Prostate gland (tissue), 2 donors: Measurements from ENCODE around the gene ANKMY1. TPM values are rescaled to one million over a fixed set of nuclear protein-coding genes. Genes with fewer than 3 reads are reported as not detected.

Experiments used
- DNase-seq: peaks from one replicate; pipeline ENCODE4 v3.0.0-alpha.2; 2019; ENCODE audit warnings: low spot score
- H3K27ac ChIP-seq, 2 donors: fragments of 200-600 bp; sonication (generic); 2 replicates each; pipeline ENCODE4 v1.5.1; 2017 to 2019
- H3K27me3 ChIP-seq: fragments of 200-600 bp; sonication (generic); replicated peaks from 2 replicates; pipeline ENCODE4 v1.5.1; 2019; ENCODE audit not compliant: insufficient read depth
- H3K36me3 ChIP-seq, 2 donors: fragments of 200-600 bp; sonication (generic); 1 replicate in 1 of 2; 2 replicates in 1 of 2; pipeline versions ENCODE4 v1.5.1 to v1.8.1; 2017 to 2019
- H3K4me1 ChIP-seq: fragments of 200-600 bp; sonication (generic); replicated peaks from 2 replicates; pipeline ENCODE4 v1.5.1; 2019
- H3K4me3 ChIP-seq, 2 donors: fragments of 200-600 bp; sonication (generic); 2 replicates each; pipeline ENCODE4 v1.5.1; 2017 to 2019
- H3K9me3 ChIP-seq: fragments of 200-600 bp; sonication (generic); 2 replicates; pipeline ENCODE4 v1.5.1; 2017
- CTCF ChIP-seq, 4 experiments: fragments of 200-600 bp in 2 of 4; fragments of 450-650 bp in 2 of 4; sonication (generic) in 2 of 4; IDR thresholded peaks; 1 replicate in 3 of 4; 2 replicates in 1 of 4; pipeline ENCODE4 v1.5.1; 2016 to 2019; ENCODE audit warnings: antibody characterized with exemption in 4 of 4, mild to moderate bottlenecking in 2 of 4, moderate library complexity in 2 of 4
- POLR2A ChIP-seq: fragments of 450-650 bp; IDR thresholded peaks from one replicate; pipeline ENCODE4 v1.6.1; 2016; ENCODE audit warnings: antibody characterized with exemption, mild to moderate bottlenecking
- POLR2AphosphoS5 ChIP-seq: sonication (generic); formaldehyde crosslinking; IDR thresholded peaks from one replicate; pipeline ENCODE4 v1.6.1; 2017; ENCODE audit warnings: antibody characterized with exemption
- WGBS: methylation state at CpG from one replicate; pipeline ENCODE4 v1.1.5; 2018; 5-methylcytosine and 5-hydroxymethylcytosine counted together
- intact Hi-C: fragments of 100-400 bp; cut with DNase I; formaldehyde crosslinking; loops from one replicate; pipeline ENCODE4 v1.14.2; 2022
- total RNA-seq, 2 donors: library from RNA; depleted of rRNA; stranded (reverse); fragments of >200 nt; gene quantifications; one replicate each; pipeline ENCODE4 v1.1.0, GENCODE V29; 2016

Gene ANKMY1
- total RNA-seq, 2 donors from 2014 or later, result 22.7 to 31.4 TPM

- TF ChIP-seq POLR2A (no peak), CTCF (IDR thresholded peaks at IDR 0.05) (no peak), POLR2AphosphoS5 (no peak)
- no peak for DNase-seq
- WGBS, result 87% methylated on average over 4 of the region's 4 CpGs
- no peaks in the 10 kb centered on the region for H3K36me3 ChIP-seq
- no peak overlapping the region for H3K4me3 ChIP-seq
- peaks cover 19% of the 10 kb centered on the region for H3K4me1 ChIP-seq
- intact Hi-C loops, result no loop called here
- no peaks in the 10 kb centered on the region for H3K9me3 ChIP-seq
- no peak overlapping the region for H3K27ac ChIP-seq
- H3K27me3 ChIP-seq, result no peaks in the 10 kb centered on the region
These were observed 26.0 kb upstream of the ANKMY1 start for GRCh38 chr2:240583774-240584173.

DNA sequence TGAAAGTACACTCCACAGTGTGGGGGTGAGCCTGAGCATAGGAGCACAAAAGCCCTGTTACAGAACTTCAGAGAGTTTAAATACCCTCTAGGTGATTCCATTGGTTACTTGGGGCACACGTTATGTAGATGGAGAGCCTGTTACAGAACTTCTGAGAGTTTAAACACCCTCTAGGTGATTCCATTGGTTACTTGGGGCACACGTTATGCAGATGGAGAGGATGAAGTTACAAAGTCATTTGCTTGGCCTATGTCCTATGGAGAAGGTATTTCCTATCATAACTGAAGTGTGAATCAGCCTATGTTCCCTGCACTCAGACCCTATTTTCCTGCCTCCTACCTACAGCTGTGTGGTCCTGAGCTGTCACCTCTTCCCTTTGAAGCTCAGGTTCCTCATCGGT, 25.0 kb upstream of the ANKMY1 start:
- intact Hi-C loops, result no loop called here
- no peaks in the 10 kb centered on the region for H3K9me3 ChIP-seq
- H3K4me1 ChIP-seq, result peaks cover 14% of the 10 kb centered on the region
- TF ChIP-seq POLR2A, result no peak
- TF ChIP-seq CTCF (IDR thresholded peaks at IDR 0.05), result no peak
- no peak for TF ChIP-seq POLR2AphosphoS5
- WGBS, result 78% methylated on average over 3 of the region's 3 CpGs
- H3K27me3 ChIP-seq, result no peaks in the 10 kb centered on the region
- no peak for DNase-seq
- H3K36me3 ChIP-seq, result no peaks in the 10 kb centered on the region
- no peak overlapping the region for H3K4me3 ChIP-seq
- H3K27ac ChIP-seq, result no peak overlapping the region

DNA sequence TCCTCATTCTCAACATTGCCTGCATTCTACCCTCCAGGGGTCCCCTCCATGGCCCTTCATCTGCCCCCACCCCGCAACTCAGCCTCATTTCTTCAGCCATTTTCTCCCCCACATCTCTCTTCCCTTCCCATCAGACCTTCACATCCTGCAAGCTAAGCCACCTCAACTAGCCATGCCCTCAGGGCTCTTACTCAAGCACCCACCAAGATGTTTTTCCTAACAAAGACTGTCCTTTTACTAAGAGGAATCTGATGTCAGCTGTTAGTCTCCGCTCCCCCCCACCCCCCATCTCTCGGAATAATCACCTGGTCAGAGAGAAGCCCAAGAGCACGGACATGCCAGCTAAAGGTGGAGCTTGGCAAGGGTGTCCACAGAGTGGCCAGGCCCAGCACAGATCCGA, 24.0 kb upstream of the ANKMY1 start:
- no peaks in the 10 kb centered on the region for H3K27me3 ChIP-seq
- H3K4me3 ChIP-seq, result no peak overlapping the region
- peaks cover 10% of the 10 kb centered on the region for H3K4me1 ChIP-seq
- TF ChIP-seq POLR2A, result no peak
- TF ChIP-seq CTCF (IDR thresholded peaks at IDR 0.05), result no peak
- no peak for TF ChIP-seq POLR2AphosphoS5
- no peak for DNase-seq
- H3K9me3 ChIP-seq, result no peaks in the 10 kb centered on the region
- 91% methylated on average over 5 of the region's 5 CpGs for WGBS
- intact Hi-C loops, result no loop called here
- H3K27ac ChIP-seq, result no peak overlapping the region
- H3K36me3 ChIP-seq, result peaks cover 2 to 8% of the 10 kb centered on the region in 2 donors

GRCh38 chr2:240579771-240580614, 22.2 kb upstream of the ANKMY1 start:
- Histone ChIP-seq H3K27me3 (no peaks in the 10 kb centered on the region), H3K9me3 (no peaks in the 10 kb centered on the region), H3K4me3 (no peak overlapping the region), H3K36me3 (peaks cover 11 to 20% of the 10 kb centered on the region in 2 donors), H3K4me1 (peaks cover 6% of the 10 kb centered on the region), H3K27ac (peak overlapping the region; percentile 25 to 47)
- WGBS, result 50% methylated on average over 27 of the region's 27 CpGs
- intact Hi-C loops, result no loop called here
- no peak for DNase-seq
- TF ChIP-seq POLR2AphosphoS5 (peak; percentile 28), CTCF (IDR thresholded peaks at IDR 0.05) (peak in 2 of 4 experiments; percentile 2 to 6), POLR2A (no peak)
